HL-60/S4 treated with phorbol 12-myristate 13-acetate at 8.2 ng/mL for 4 days and 3 days (cell line): ENCODE measurements around the gene NT5C1A.

Experiments used
- in situ Hi-C: fragments of 300-500 bp; cut with MboI; formaldehyde crosslinking; loops from 2 replicates; pipeline ENCODE4 v1.15.0; 2022; ENCODE audit warnings: low sequenced_read_pairs

Gene NT5C1A

DNA sequence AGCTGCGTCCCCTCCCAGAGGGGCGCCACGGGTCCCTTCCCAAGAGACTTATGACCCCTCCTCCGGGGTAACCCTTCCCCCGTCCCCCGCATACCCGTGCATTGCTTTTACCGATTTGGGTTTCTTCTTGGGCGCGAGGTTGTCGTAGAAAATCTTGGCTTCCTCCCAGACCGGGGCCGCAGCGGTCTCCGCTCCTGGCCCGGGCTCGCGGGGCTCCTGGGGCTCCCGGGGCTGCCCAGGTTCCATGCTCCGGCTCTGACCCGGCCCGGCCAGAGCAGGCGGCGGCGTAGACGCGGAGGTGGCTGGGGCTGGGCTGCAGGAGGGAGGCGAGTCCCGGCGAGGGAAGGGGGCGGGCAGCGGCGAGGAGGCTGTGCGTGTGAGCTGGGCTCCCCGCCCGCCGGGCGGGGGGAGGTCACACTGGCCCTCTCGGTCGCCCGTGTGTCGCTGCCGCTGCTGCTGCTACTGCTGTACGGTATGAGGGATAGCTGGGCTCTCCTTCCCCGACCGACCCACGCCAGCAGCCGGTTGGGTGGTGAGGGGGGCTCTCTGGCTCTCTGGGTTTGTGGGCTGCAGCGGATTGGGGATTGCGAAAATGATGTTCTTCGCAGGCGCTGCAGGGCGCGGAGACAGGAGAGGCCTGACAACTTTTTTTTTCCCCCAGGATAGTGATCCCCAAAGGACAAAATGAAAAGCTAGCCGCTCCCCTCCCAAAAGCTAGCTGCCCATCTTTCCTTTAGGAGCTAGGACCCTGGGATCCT is at the start of gene NT5C1A:
NT5C1A (minus strand) TSS at position 315 of the 758 bp plus-strand sequence; CDS start at position 246, 69 bp downstream.
- in situ Hi-C loops, result no loop called here

DNA sequence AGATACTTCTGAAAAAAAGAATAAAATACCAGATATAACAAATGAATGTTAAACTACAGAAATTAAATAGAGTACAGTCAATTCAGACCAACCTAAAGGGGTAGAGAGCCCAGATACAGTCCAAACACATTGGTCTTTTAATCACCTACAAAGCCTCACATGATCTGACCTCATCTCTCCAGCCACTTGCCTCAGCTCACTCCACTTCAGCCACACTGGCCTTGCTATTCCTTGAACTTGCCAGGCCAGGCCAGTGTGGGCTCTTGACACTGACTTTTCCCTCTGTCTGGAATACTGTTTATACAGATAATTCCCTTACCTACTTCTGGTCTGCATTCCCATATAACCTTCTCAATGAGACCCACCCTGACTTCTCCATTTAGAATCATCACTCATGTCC is 49.8 kb upstream of the NT5C1A start:
- in situ Hi-C loops, result no loop called here

DNA sequence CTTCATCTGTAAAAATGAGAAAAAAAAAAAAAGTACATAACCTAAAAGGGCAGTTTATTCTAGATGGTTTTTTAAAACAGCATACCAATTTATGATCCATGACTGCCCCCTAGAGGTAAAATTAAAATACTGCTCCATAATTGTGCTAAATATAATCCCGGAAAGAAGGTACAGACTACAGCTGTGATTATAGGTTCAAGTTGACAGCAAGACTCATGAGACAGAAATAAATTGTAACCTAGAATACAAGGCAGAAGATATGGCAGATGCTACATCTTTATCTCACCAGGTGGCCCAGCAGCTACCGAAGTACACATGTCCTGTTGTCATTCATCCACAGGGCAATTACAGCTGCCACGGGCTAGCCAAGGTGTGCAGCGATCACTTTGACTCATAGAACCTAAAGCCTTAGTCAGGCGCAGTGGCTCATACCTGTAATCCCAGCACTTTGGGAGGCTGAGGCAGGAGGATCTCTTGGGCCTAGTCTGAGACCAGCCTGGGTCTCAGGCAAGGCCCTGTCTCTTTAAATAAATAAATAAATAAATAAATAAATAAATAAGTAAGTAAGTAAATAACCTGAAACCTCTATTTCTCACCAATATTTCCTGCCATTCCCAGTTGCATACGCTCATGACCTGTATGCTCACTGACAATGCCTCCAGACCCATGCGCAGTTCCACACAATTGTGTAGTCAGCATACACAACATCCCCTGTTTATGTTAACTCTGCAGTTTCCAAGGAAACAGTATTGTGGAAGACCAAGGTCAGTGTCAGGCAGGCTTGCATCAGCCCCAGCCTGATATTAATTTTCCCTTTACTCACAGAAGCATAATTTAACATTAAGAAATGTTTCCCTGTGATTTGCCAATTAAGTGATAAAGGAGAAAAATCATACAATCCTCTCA is 48.4 kb upstream of the NT5C1A start:
- in situ Hi-C loops, result no loop called here

DNA sequence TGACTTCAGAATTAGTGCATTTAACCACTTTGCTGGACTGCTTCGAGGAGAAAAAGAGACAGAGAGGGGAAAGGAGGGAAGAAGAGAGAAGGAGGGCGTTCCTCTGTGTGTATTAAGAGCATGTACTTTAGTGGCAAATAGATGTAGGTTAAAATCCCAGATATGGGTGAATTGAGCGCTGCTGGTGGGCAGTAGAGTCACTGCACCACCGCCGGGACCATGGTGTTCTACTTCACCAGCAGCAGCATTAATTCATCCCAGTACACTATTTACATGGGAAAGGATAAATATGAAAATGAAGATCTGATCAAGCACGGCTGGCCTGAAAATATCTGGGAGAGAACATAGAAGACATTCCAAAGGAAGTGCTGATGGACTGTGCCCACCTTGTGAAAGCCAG is 45.9 kb upstream of the NT5C1A start:
- in situ Hi-C loops, result loop anchor here (10.0 kb wide), 1 partner anchor 113 kb away; no protein-coding TSS in a partner anchor

DNA sequence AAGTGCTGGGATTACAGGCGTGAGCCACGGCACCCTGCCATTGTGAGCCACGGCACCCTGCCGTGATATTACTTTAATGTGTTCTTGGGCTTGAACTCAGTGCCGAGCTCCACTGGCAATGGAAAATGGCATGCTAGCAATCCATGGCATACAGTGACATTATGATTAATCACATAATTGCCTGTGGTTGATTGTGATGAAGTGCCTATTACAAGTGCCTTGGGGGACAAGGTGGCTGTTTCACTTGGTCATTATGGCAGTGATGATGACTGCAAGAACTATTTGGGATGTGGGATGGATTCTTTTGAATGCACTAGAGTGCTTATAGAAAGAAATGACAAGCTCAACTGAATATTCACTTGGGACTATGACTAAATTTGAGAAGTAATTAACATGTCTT is 41.6 kb upstream of the NT5C1A start:
- in situ Hi-C loops, result loop anchor here (10.0 kb wide), 1 partner anchor 109 kb away; no protein-coding TSS in a partner anchor

DNA sequence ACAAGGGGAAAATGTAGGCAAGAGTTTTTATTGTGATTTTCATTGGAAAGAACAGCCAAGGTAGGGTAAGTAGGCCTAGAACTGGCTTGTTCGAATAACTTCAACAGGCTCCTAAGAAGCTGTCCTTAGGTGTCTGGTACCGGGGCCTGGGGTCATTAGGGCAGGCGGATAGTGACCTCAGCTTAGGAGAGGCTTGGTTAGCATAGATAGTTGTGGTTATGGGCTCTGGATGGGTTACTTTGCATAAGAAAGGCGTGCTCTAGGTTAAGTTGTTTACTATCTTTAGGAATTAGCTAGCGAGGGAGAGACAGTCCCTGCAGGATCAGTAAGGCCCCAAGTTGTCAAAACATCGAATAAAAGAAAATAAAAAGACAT is 40.0 kb upstream of the NT5C1A start:
- in situ Hi-C loops, result loop anchor here (10.0 kb wide), 1 partner anchor 107 kb away; no protein-coding TSS in a partner anchor

DNA sequence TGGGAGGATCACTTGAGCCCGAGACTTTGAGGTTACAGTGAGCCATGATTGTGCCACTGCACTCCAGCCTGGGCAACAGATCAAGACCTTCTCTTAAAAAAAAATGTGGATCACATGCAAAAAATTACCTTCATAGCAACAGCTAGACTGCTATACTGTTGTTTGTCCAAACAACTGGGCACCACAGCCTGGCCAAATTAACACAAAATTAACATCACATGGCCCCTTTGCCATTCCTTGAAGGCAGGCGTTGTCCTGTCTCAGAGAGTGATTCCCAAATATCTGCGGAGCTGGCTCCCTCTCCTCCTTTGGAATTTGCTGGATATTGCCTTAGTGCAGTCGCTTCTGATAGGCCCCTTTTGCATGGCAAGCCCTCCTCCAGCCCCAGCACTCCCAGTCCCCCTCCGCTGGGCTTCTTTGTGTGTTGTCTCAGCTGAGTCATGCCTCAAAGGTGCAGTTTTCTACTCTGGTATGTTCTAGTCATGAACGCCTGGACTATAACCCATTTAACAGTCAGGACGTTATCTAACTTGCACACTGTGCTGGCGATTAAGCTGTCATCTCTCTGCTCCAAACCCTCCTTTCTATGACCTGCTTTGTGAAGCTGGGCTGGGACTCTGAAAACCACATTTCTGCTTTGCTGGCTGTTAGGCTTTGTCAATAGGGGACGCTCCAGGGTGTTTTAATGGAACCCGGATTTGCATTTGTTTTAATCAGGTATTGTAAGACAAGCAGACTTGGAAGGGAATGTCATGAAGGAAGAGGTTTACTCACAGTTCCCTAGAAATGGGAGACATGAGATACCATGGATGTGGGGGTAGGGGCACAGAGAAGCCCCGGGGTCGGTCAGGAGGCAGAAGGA is 39.4 kb upstream of the NT5C1A start:
- in situ Hi-C loops, result loop anchor here (10.0 kb wide), 1 partner anchor 107 kb away; no protein-coding TSS in a partner anchor

DNA sequence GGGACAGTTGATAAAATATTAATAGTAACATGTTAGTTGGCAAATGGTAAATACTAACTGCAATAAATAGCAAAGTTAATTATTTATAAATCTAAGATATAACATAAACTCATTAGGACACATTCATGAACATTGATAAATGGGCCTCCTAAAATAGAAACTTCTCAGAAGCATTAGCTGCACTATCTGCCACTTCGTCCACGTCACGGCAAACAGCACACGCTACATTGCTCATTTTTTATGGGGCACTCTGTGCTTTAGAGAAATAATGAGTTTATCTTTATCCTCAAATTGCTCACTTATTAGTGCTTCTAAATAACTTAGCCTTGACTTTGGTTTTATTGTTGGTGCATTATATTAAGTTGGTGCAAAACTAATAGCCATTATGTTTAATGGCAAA is 35.6 kb upstream of the NT5C1A start:
- in situ Hi-C loops, result no loop called here

DNA sequence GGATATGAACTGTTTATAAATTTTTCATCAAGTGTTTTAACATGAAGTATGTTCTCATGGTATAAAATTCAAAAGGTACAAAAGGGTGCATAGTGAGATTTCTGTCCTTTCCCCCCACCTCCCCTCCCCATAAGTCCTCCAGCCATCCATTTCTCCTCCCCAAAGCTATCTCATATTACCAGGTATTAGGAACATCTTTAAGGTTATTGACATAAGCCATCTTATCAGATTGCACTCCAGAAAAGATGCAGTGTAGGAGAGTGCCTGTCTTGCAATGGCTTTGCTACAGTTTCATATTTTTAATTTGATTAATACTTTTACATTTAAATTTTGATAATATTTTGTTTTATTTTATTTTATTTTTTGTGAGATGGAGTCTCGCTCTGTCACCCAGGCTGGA is 32.9 kb upstream of the NT5C1A start:
- in situ Hi-C loops, result no loop called here

DNA sequence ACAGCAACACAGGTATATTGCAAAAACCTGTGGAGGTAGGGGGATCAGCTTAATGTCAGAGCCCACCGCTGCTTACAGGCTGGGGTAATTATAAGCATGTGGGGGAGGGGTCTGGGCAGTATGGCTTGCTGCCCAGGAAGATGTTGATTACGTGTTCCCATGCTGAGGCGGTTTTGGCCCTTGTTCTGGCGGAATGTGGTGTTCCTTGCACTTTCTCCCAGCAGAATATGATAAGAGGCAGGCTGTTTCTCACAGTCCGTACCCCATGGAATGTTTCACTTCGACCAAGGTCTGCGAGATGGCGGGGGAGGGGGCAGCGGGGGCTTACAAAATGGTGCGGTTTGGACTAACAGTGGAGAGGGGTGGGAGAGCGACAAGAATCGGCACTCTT is 29.1 kb upstream of the NT5C1A start:
- in situ Hi-C loops, result no loop called here

DNA sequence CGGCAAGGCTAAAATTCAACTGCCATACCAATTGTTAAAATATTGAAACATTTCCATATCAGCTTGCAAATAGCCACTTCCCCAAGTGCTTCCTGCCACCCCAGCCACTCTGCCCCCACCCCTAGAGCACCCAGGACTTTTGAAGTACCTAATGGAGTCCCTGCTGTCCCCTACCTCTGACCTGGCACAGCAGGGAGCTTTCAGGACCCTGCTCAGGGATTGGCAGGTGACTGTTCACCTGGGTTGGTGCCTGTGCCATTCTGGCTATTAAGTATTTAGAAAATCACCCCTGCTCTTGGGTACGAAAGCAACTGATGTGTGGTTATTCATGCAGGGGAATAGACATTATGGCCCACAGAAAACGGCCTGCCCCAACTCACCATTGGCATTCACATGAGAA is 28.4 kb upstream of the NT5C1A start:
- in situ Hi-C loops, result no loop called here

DNA sequence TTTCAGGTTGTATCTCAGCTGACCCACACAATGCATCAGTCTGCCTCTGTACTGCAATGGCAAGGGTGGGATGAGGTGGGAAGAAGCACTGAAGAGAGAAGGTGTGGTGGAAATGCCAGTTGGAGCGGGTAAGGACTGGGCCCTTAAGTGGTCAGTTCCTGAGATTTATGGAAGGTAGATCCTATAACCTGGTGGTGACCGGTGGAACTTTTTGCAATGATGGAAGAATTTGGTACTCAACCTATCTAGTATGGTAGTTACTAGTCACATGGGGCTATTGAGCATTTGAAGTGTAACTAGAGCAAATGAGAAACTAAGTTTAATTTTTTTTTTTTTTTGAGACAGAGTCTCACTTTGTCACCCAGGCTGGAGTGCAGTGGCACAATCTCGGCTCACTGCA is 27.5 kb upstream of the NT5C1A start:
- in situ Hi-C loops, result no loop called here

DNA sequence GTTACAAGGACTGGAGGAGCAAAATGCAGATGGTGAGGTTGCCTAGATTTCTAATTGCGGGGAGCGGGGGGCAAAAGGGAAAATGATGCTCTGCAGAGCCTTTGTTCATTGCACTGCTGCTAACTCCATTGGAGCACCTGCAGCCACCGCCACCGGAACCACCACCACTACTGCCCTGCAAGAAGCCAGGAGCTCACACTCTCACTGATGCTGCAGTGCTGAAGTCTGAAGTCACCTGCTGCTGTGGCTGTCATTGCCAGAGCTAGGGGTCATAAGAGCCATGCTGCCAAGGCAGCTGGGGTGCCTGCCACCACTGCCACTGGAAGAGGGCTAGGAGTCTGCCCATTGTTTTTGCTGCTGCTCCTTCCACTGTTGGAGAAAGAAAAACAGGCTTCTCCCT is 26.7 kb upstream of the NT5C1A start:
- in situ Hi-C loops, result no loop called here

DNA sequence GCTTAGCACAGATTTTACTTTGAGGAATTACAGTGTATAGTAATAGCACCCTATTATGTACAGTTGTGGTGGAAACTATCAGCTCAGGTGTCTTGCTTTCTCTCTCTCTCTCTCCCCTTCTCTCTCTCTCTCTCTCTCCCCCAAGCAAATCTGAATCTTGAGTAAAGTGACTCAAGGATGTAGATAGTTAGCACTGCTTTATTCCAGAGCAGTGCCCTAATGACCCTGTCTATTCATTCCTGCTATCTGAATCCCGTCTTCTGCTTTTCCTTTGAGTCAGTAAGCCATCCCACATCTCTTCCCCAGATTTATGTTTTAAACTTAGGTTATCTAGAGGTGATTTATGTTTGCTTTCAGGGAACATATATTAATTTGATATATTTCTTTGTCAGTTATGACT is 24.5 kb upstream of the NT5C1A start:
- in situ Hi-C loops, result no loop called here

DNA sequence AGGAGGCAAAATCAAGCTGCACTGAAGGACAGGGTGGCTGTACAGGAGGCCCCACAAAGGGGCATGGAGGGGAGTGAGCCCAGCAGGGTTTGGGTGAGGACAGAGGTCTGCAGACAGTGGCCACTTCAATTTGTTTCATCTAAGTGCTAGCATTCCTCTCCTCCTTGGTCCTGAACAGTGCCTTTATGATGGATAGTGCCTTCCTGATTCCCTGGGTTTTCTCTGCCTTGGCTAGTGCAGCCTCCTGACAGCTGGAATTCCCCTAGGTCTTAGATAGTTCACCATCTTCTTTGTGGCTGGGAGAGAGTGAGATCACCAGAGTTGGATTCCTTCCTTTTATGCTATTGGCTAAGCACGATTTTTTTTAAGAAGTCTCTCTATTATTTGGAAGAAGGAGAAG is 23.1 kb upstream of the NT5C1A start:
- in situ Hi-C loops, result no loop called here

DNA sequence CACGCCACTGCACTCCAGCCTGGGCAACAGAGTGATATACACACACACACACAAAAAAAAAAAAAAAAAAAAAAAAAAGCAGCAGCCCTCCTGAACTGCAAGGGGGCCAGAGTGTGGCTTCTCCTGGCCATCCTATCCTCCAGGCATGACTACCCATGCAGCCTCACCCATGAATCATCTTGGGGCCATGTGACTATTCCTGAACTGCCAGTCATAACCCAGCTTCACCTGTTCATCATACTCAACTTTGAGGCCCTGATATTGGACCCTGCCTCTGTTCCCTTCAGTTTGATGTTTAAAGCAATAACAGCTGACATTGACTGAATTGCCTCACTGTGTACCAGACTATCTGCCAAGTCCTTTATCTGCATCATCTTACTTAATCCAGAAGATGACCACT is 22.1 kb upstream of the NT5C1A start:
- in situ Hi-C loops, result no loop called here

DNA sequence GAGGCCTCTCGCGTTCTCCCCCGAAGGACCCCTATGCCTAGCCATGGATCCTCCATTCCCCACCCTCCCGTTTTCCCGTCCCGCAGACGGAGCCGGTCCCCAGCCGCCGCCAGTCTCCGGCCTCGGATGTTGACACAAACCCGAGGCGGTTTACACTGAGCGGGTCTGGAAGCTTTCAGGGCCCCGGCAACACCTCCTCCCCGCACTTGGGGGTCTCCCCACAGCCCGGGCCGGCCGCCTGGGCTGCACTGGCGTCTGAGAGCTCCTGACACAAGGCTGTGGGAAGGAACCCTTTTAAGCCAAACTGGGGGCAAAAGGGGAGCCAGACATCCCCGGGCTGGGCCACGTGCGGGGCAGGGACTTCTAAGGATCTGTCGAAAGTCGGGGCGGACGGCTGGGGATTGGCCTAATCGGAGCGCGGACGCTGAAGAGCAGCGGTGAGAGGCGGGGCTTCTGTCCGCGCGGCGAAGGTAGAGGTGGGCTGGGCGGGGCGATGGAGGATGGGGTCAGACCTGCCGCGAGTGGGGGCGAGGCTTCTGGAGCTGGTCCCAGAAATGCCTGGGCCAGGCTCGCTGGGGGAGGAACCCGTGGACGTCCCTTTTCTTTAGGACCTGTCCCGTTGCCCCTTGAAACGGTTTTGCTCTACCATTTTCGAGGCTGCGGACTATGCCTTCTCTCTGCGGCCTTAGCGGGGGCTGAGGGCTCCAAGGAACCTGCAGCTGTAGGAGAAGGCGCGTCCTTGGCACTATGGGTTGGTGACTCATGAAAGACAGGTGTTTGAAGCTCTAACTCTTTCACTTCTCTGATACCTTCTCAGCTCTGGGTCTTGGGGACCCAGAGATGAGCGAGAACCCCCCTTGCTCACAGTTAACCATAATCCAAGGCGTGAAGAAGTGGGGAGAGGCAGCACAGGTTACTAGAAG is 20.5 kb upstream of the NT5C1A start:
- in situ Hi-C loops, result no loop called here

DNA sequence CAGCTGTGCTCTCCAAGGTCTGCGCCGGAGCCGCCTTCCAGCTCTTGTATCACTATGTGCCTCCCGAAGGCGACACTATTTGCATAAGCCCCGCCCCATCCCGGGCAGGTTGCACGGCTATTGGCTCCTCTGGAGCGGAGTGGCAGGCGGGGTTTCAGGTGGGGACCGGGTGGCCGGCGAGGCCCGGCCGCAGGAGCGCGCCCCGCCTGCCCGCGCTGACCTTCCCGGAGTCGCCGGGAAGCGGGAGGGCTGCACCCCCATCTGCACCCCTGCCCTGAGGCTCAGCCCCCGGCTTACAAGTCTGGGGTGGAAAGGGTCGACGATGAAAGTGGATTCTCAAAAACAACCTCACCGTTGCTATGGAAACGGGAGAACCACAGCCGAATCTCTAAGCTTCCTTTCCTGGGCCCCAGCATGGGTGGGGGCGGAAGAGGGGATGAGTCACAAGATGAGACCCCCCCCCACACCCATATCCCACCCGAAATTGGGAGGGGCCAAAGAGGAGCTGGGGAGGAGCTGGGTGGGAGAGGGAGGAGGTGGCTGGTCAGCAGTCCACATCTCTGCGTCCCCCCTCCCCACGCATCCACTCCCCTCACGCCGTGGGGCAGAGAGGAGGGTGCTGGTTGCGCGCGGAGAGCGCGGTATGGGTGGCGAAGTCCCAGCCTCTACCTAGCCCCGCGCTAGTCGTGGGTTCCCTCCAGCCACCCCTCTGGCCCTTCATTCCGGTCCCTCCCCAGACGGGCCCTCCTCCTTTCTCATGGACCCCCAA is 19.7 kb upstream of the NT5C1A start, which contains the start of gene HPCAL4:
HPCAL4 (minus strand) TSS at position 51 of the 769 bp plus-strand sequence. CDS start 6,830 bp downstream, outside the sequence.
- in situ Hi-C loops, result no loop called here

DNA sequence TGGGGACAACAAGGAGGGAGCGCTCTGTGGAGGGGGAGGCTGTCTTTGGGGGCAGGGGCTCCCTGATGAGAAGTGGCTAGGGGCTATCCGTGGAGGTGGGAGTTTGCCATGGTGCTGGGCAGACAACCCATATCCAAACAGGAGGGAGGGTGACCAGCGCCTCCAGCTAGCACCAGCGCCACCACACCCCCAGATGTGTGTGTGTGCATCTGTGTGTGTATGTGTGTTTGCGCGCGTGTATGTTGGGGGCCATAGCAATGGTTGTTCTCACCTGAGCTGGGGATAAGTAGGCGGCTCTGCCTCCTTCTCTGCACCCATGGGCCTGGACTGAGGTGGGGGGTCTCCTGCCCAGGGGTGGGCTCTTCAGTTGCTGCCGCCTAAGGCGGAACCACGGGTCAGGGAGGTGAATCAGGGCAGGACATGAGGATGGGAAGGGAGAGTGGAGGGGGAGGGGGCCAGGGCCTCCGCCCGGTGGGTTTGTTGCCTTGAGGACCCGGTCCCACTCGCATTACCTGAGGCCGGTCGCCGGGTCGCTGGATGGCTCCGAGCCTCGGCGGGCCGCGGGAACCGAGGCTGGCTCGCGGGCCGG is 19.0 kb upstream of the NT5C1A start:
- in situ Hi-C loops, result no loop called here
